Mesendoderm (in vitro differentiated cells): ENCODE data around the gene GBGT1.
A peak's percentile ranks its signal among the peaks of the same experiment; 100 is the strongest.

ENCODE experiments used
- DNase-seq: peaks from one replicate; pipeline ENCODE4 v3.0.0; 2013
- H2AK5ac ChIP-seq: 2 replicates; pipeline ENCODE4 v1.6.1; 2013; ENCODE audit warnings: low read length, inconsistent platforms
- H2BK120ac ChIP-seq: 2 replicates; pipeline ENCODE4 v1.6.1; 2013; ENCODE audit warnings: low read depth, mild to moderate bottlenecking, low read length, moderate library complexity, mixed read lengths
- H2BK15ac ChIP-seq: replicated peaks from 2 replicates; pipeline ENCODE4 v1.6.1; 2013; ENCODE audit warnings: low read depth, mild to moderate bottlenecking, moderate library complexity
- H2BK5ac ChIP-seq: 2 replicates; pipeline ENCODE4 v1.6.1; 2013; ENCODE audit warnings: low read length, inconsistent platforms
- H3K18ac ChIP-seq: 2 replicates; pipeline ENCODE4 v1.6.1; 2013; ENCODE audit warnings: mild to moderate bottlenecking, low read length, mixed read lengths
- H3K23ac ChIP-seq: one replicate; pipeline ENCODE4 v1.6.1; 2013; ENCODE audit warnings: low read length
- H3K27ac ChIP-seq: 2 replicates; pipeline ENCODE4 v1.5.1; 2013; ENCODE audit warnings: low read depth, mild to moderate bottlenecking, inconsistent platforms, low read length, moderate library complexity
- H3K27me3 ChIP-seq: 2 replicates; pipeline ENCODE4 v1.6.1; 2013; ENCODE audit warnings: low read length, control low read depth, mild to moderate bottlenecking, inconsistent platforms; ENCODE audit not compliant: insufficient read depth, poor library complexity
- H3K36me3 ChIP-seq: 2 replicates; pipeline ENCODE4 v1.6.1; 2013; ENCODE audit warnings: low read length, inconsistent platforms; ENCODE audit not compliant: control insufficient read depth, insufficient read depth
- H3K4ac ChIP-seq: one replicate; pipeline ENCODE4 v1.6.1; 2013; ENCODE audit warnings: low read depth, mild to moderate bottlenecking, low read length, moderate library complexity
- H3K4me1 ChIP-seq: 2 replicates; pipeline ENCODE4 v1.6.1; 2013; ENCODE audit warnings: low read depth, low read length, inconsistent platforms; ENCODE audit not compliant: control insufficient read depth
- H3K4me2 ChIP-seq: 2 replicates; pipeline ENCODE4 v1.6.1; 2013; ENCODE audit warnings: low read length
- H3K4me3 ChIP-seq: 2 replicates; pipeline ENCODE4 v1.5.1; 2013; ENCODE audit warnings: mild to moderate bottlenecking, low read length
- H3K56ac ChIP-seq: one replicate; pipeline ENCODE4 v1.6.1; 2013; ENCODE audit warnings: low read length
- H3K79me1 ChIP-seq: 2 replicates; pipeline ENCODE4 v1.6.1; 2013; ENCODE audit warnings: low read length, inconsistent platforms
- H3K79me2 ChIP-seq: 2 replicates; pipeline ENCODE4 v1.6.1; 2013; ENCODE audit warnings: mild to moderate bottlenecking, low read length; ENCODE audit not compliant: control insufficient read depth, insufficient read depth
- H3K9ac ChIP-seq: 2 replicates; pipeline ENCODE4 v1.6.1; 2013; ENCODE audit warnings: low read length, inconsistent platforms
- H4K5ac ChIP-seq: one replicate; pipeline ENCODE4 v1.6.1; 2013; ENCODE audit warnings: low read length
- H4K8ac ChIP-seq: one replicate; pipeline ENCODE4 v1.6.1; 2013; ENCODE audit warnings: low read depth, mild to moderate bottlenecking, control low read depth, low read length, moderate library complexity
- WGBS: extraction: QIAGEN DNeasy Blood & Tissue Kit; methylation state at CpG from one replicate; pipeline ENCODE4 v1.1.7; 2013; ENCODE audit warnings: low lambda C conversion rate, missing lambda C conversion rate; ENCODE audit not compliant: insufficient coverage; ENCODE audit errors: extremely low coverage; 5-methylcytosine and 5-hydroxymethylcytosine counted together

The GBGT1 gene

DNA sequence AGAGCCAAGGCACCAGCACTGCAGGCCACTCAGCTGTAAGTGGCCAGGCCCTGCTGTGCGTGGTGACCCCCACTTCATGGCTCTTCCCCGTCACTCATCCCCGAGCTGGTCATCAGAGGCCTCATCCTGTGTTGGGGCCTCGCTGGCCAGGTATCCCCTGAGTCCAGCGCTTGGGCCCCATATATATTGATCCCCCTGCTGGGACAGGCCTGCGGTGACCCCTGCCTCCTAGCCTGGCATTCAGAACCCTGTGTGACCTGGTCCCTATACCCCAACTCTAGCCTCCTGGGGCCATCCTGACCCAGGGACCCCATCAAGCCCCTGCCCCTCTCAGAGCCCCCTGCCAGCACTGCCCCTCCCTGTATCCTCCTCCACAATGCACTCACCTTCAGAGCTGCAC is 12.7 kb downstream of the GBGT1 start:
- H3K4me2 ChIP-seq, result no peak overlapping the region
- no peak overlapping the region for H3K9ac ChIP-seq
- no peak overlapping the region for H3K23ac ChIP-seq
- no peaks in the 10 kb centered on the region for H3K79me2 ChIP-seq
- peaks cover 2% of the 10 kb centered on the region for H3K79me1 ChIP-seq
- H3K36me3 ChIP-seq, result no peaks in the 10 kb centered on the region
- H3K4me1 ChIP-seq, result peaks cover 3% of the 10 kb centered on the region
- no peak overlapping the region for H3K27ac ChIP-seq
- H2BK5ac ChIP-seq, result no peak overlapping the region
- no peak overlapping the region for H3K18ac ChIP-seq
- no peak overlapping the region for H3K56ac ChIP-seq
- no peak overlapping the region for H2BK15ac ChIP-seq
- H3K4me3 ChIP-seq, result no peak overlapping the region
- no peak overlapping the region for H3K4ac ChIP-seq
- no peak overlapping the region for H2BK120ac ChIP-seq
- no peaks in the 10 kb centered on the region for H3K27me3 ChIP-seq
- no peak for DNase-seq
- H4K5ac ChIP-seq, result no peak overlapping the region
- WGBS, result no CpG with 5 or more reads among the region's 6 CpGs
- H2AK5ac ChIP-seq, result no peak overlapping the region
- no peak overlapping the region for H4K8ac ChIP-seq

DNA sequence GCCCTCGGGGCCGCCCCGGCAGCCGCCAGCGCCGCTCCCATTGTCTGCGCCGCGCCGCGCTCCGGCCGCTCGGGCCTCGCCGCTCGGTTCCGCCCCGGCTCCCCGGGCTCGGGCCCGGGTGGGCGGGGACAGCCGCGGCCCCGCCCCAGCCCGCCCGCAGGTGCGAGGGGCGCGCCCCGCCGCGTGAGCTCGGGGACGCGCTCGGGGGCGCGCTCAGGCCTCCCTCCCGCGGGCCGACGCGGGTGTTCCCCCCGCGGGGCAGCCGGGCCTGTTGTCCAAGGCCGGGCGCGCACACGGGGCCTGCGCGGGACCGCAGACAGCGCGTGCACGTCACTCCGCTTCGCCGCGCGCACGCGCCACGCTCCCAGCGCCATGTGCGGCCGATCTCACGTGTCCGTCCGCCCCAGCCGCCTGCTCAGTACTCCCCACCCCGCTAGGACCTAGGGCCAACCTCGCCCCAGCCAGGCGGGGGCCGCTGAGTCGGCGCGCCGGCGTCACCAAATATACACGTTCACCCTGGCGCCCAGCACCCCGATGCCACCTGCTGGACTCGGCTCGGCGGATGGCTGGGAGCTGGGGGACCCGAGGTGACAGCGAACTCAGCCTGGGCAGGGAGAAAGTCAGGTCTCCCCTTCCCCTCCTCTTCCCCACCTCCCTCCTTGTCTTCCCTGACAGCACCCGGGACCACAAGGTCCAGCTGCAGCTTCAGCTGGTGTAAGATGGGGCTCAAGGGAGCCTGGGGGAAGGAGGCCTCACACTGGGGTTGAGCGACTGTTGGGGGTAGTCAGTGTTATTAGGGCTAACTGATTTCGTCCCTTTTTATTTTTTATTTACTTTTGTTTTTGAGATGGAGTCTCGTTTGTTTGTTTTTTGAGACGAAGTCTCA is 14.3 kb downstream of the GBGT1 start:
- Histone ChIP-seq H2BK15ac (no peak overlapping the region), H3K27ac (no peak overlapping the region), H3K4me2 (peak overlapping the region; percentile 96), H3K18ac (peak overlapping the region; percentile 2), H3K9ac (peak overlapping the region; percentile 93), H3K4ac (no peak overlapping the region), H3K56ac (peak overlapping the region; percentile 96), H4K5ac (no peak overlapping the region), H3K4me3 (peak overlapping the region; percentile 79), H4K8ac (no peak overlapping the region), H2BK5ac (no peak overlapping the region), H2AK5ac (no peak overlapping the region), H3K36me3 (no peaks in the 10 kb centered on the region), H3K23ac (peak overlapping the region; percentile 80), H3K79me1 (peaks cover 2% of the 10 kb centered on the region), H3K79me2 (no peaks in the 10 kb centered on the region), H3K27me3 (no peaks in the 10 kb centered on the region), H3K4me1 (peaks cover 3% of the 10 kb centered on the region), H2BK120ac (no peak overlapping the region)
- peak; percentile 92 for DNase-seq
- WGBS, result no CpG with 5 or more reads among the region's 95 CpGs

DNA sequence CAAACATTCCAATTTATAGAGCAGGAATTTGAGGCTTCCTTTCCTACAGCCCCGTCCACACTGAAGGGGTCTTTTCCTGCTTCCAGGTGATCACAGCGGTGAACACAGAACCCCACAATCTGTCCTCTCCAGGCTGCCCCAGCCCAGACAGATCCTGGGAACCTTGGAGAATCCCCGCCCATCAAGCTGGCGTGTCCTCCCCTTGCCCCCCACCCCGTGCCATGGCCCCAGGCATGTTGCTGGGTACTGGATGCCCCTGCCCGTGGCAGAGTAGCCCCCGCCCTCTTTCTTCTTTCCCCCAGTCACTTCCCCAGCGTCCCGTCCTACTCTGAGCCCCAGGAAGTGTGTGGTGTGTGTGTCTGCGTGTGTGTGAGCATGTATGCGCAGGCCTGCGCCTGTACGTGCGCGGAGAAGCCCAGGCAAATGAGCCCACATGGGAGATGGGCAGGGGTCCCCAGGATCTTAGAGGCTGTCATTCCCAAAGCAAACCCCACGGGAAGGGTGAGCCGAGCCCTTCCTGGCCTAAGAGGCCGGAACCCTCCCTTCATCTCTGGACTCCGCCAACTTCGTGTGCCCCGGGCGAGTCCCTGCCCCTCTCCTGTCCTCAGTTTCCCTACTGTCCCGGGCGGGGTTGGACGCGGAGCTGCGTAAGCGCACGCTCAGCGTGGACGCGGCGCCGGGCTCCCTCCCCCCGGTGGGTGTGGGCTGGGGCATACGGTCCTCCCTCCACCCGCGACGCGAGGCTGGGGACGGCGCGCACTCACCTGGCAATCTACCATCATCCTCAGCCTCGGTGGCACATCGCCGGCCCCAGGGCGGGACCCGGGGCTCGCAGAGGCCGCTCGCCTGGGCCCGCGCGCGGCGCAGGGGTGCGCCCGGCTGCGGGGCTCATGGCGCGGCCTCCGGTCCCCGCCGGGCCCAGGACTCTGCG is 15.2 kb downstream of the GBGT1 start:
- no CpG with 5 or more reads among the region's 65 CpGs for WGBS
- H3K27ac ChIP-seq, result no peak overlapping the region

DNA sequence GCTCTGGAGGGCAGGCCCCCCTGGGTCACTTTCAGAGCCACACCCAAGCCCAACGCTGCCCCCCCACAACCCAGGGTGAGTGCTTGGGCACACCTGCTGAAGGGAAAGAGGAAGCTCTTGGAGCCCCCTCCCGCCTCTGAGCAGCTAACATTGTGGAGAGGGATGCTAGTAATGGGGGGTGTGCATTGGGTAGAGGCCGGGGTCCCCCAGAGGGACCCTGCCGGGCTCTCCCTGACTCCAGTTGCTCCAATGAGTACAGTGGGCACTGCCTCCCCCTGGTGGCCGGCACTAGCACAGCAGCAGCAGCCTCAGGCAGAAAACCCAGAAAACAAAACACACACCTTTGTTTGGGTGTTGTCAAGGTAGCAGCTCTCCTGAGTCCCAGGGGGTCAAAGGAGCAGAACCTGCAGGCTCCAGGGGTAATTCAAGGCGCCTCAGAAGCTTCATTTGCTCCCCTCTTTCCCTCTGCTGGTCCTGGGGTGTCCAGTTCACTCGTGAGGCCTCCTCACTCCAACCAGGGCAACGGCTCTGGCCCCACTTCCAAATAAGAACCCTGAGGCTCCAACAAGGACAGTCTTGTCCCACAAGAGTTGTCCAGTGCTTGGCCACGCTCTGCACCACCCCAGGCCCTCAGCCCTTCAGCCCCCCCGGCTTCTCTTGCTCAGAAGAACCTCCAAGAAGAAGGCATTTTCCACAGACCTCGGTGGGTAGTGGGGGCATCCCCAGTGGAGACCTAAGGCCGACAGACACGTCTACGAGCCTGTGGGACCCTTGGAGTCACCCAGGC is 16.1 kb downstream of the GBGT1 start:
- Histone ChIP-seq H3K27me3 (no peaks in the 10 kb centered on the region), H4K8ac (no peak overlapping the region), H3K9ac (peak overlapping the region; percentile 93), H2AK5ac (no peak overlapping the region), H2BK120ac (no peak overlapping the region), H3K36me3 (no peaks in the 10 kb centered on the region), H3K18ac (no peak overlapping the region), H3K56ac (peak overlapping the region; percentile 96), H3K27ac (no peak overlapping the region), H3K4me1 (peaks cover 3% of the 10 kb centered on the region), H3K79me1 (peaks cover 5% of the 10 kb centered on the region), H3K4me3 (no peak overlapping the region), H2BK5ac (no peak overlapping the region), H3K23ac (no peak overlapping the region), H3K79me2 (no peaks in the 10 kb centered on the region), H4K5ac (no peak overlapping the region), H3K4me2 (peak overlapping the region; percentile 96), H3K4ac (no peak overlapping the region), H2BK15ac (no peak overlapping the region)
- WGBS, result no CpG with 5 or more reads among the region's 14 CpGs
- peak; percentile 95 for DNase-seq

More for the DNA sequence above, 15.2 kb downstream of the GBGT1 start:
- Histone ChIP-seq H3K4ac (no peak overlapping the region), H4K5ac (no peak overlapping the region), H3K18ac (peak overlapping the region; percentile 2), H3K4me2 (peak overlapping the region; percentile 96), H3K36me3 (no peaks in the 10 kb centered on the region), H2BK15ac (no peak overlapping the region), H4K8ac (no peak overlapping the region), H2BK120ac (no peak overlapping the region), H3K56ac (peak overlapping the region; percentile 96), H3K4me3 (peak overlapping the region; percentile 79), H3K9ac (peak overlapping the region; percentile 93), H3K79me1 (peaks cover 2% of the 10 kb centered on the region), H2BK5ac (no peak overlapping the region), H3K23ac (peak overlapping the region; percentile 98), H2AK5ac (peak overlapping the region; percentile 58), H3K79me2 (no peaks in the 10 kb centered on the region), H3K27me3 (no peaks in the 10 kb centered on the region), H3K4me1 (peaks cover 3% of the 10 kb centered on the region)
- DNase-seq, result peak; percentile 50

DNA sequence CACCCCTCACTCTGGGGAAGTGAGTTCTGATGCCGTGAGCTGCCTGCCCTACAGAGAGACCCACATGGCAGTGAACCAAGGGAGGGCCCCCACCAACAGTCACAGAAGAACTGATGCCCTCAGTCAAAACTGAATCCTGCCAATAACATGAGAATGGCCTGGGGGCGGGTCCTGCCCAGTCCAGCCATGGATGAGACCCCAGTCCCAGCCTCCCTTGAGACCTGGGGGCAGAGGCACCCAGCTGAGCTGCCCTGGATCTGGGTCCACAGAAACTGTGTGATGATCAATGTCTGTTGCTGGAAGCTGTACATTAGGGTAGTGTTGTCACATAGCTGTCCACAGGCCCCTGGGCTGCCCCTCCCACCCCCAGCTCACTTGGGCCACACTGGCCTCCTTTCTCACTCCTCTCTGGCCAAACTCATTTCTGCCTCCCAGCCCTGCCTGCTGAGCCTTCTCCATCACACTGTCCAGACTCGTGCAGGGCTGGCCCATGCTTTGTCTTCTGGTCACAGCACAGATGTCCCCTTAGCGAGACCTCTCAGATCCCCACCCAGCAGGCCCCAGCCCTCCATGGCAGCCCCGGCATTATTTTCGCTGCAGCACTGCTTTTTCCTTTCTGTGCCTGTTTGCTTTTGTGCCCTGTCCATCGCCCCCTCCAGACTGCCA is 16.8 kb downstream of the GBGT1 start:
- Histone ChIP-seq H3K18ac (no peak overlapping the region), H3K4ac (no peak overlapping the region), H4K5ac (no peak overlapping the region), H3K4me2 (no peak overlapping the region), H2AK5ac (no peak overlapping the region), H3K23ac (no peak overlapping the region), H3K56ac (no peak overlapping the region), H3K79me2 (no peaks in the 10 kb centered on the region), H3K4me3 (no peak overlapping the region), H3K79me1 (peaks cover 5% of the 10 kb centered on the region), H4K8ac (no peak overlapping the region), H3K27me3 (no peaks in the 10 kb centered on the region), H3K9ac (no peak overlapping the region), H3K36me3 (no peaks in the 10 kb centered on the region), H2BK120ac (no peak overlapping the region), H2BK15ac (no peak overlapping the region), H3K27ac (no peak overlapping the region), H3K4me1 (peaks cover 3% of the 10 kb centered on the region), H2BK5ac (no peak overlapping the region)
- no peak for DNase-seq
- WGBS, result no CpG with 5 or more reads among the region's 7 CpGs
